ENCODE measurements around the gene RPP40. TPM values are rescaled to one million over a fixed set of nuclear protein-coding genes. Genes with fewer than 3 reads are reported as not detected.

RPP40 gene
- polyA plus RNA-seq, 2 of the 4 experiments (the other 2 are of a cell fraction) = 17.8 to 33.9 TPM

GRCh38 chr6:4986999-4987398, 16.8 kb downstream of the RPP40 start:
- H3K4me1 ChIP-seq = no peaks in the 10 kb centered on the region
- TF ChIP-seq SREBF2 (IDR thresholded peaks at IDR 0.05) = no peak
- TF ChIP-seq NPAS2 (CRISPR knock-in tag; IDR thresholded peaks at IDR 0.05; ENCODE audit: borderline replicate concordance) = no peak
- TF ChIP-seq, protein P1, sequence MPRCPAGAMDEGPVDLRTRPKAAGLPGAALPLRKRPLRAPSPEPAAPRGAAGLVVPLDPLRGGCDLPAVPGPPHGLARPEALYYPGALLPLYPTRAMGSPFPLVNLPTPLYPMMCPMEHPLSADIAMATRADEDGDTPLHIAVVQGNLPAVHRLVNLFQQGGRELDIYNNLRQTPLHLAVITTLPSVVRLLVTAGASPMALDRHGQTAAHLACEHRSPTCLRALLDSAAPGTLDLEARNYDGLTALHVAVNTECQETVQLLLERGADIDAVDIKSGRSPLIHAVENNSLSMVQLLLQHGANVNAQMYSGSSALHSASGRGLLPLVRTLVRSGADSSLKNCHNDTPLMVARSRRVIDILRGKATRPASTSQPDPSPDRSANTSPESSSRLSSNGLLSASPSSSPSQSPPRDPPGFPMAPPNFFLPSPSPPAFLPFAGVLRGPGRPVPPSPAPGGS (IDR thresholded peaks at IDR 0.05) = no peak
- TF ChIP-seq FOXS1 (CRISPR knock-in tag; IDR thresholded peaks at IDR 0.05) = no peak
- no peak for TF ChIP-seq MAFK (IDR thresholded peaks at IDR 0.05; ENCODE audit: partially characterized antibody)
- TF ChIP-seq ATOH8 (CRISPR knock-in tag; IDR thresholded peaks at IDR 0.05; ENCODE audit: low read depth) = no peak
- TF ChIP-seq, protein P2, sequence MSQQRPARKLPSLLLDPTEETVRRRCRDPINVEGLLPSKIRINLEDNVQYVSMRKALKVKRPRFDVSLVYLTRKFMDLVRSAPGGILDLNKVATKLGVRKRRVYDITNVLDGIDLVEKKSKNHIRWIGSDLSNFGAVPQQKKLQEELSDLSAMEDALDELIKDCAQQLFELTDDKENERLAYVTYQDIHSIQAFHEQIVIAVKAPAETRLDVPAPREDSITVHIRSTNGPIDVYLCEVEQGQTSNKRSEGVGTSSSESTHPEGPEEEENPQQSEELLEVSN (IDR thresholded peaks at IDR 0.05; ENCODE audit: borderline replicate concordance, low read depth) = no peak
- TF ChIP-seq CHD2 (IDR thresholded peaks at IDR 0.05; ENCODE audit: low read length, partially characterized antibody) = no peak
- no peak for TF ChIP-seq ZNF302 (CRISPR knock-in tag; IDR thresholded peaks at IDR 0.05)
- TF ChIP-seq PHF8 (IDR thresholded peaks at IDR 0.05; ENCODE audit: borderline replicate concordance, low read depth) = no peak
- TF ChIP-seq SMC3 (IDR thresholded peaks at IDR 0.05) = no peak
- TF ChIP-seq HES2 (IDR thresholded peaks at IDR 0.05) = no peak
- TF ChIP-seq MAX (IDR thresholded peaks at IDR 0.05) = no peak
- TF ChIP-seq FOSB (CRISPR knock-in tag; IDR thresholded peaks at IDR 0.05) = no peak
- TF ChIP-seq CEBPB (IDR thresholded peaks at IDR 0.05) = no peak
- TF ChIP-seq HOXB13 (CRISPR knock-in tag; IDR thresholded peaks at IDR 0.05; ENCODE audit: low read depth) = no peak
- no peak for TF ChIP-seq ZC3H11A (IDR thresholded peaks at IDR 0.05)
- no peak for TF ChIP-seq RFX5 (IDR thresholded peaks at IDR 0.05)
- TF ChIP-seq JUNB (IDR thresholded peaks at IDR 0.05) = no peak
- no peak for TF ChIP-seq BHLHE40 (IDR thresholded peaks at IDR 0.05; ENCODE audit: low read depth, low read length)
- DNase-seq (ENCODE audit: low read depth in 1 of 2, low spot score in 1 of 2) (no peak), ATAC-seq (no peak), FAIRE-seq (no peak)
- H3K27ac ChIP-seq = no peak overlapping the region
- CTCF ChIA-PET = no interaction called here
- H3K9me3 ChIP-seq = no peaks in the 10 kb centered on the region
- POLR2A ChIA-PET = no interaction called here
- H3K4me3 ChIP-seq = no peak overlapping the region
- H3K4me2 ChIP-seq = no peak overlapping the region
- 18% methylated on average over 2 of the region's 3 CpGs for WGBS (ENCODE audit: missing lambda C conversion rate)

- DNase-seq (ENCODE audit: low read depth in 1 of 2, low spot score in 1 of 2) = no peak
- WGBS (ENCODE audit: missing lambda C conversion rate) = 50% methylated on average over 5 of the region's 6 CpGs
- Histone ChIP-seq H3K4me3 (no peak overlapping the region), H3K9me3 (peaks cover 6% of the 10 kb centered on the region; the same call in 1 of the 3 replicates), H3K4me2 (no peak overlapping the region), H3K4me1 (no peaks in the 10 kb centered on the region), H3K27ac (no peak overlapping the region)
- FAIRE-seq = no peak
- ATAC-seq = no peak
- TF ChIP-seq FOXS1 (CRISPR knock-in tag; IDR thresholded peaks at IDR 0.05) (no peak), NPAS2 (CRISPR knock-in tag; IDR thresholded peaks at IDR 0.05; ENCODE audit: borderline replicate concordance) (no peak), EHF (CRISPR knock-in tag; IDR thresholded peaks at IDR 0.05) (no peak), SREBF2 (IDR thresholded peaks at IDR 0.05) (no peak), JUN (IDR thresholded peaks at IDR 0.05) (no peak), PHF8 (IDR thresholded peaks at IDR 0.05; ENCODE audit: borderline replicate concordance, low read depth) (no peak), GATA3 (IDR thresholded peaks at IDR 0.05; ENCODE audit: borderline replicate concordance) (no peak), RARB (CRISPR knock-in tag; IDR thresholded peaks at IDR 0.05) (no peak), MAX (IDR thresholded peaks at IDR 0.05) (no peak), RNF2 (IDR thresholded peaks at IDR 0.05; ENCODE audit: borderline replicate concordance, low read depth) (no peak), ATOH8 (CRISPR knock-in tag; IDR thresholded peaks at IDR 0.05; ENCODE audit: low read depth) (no peak), MAFK (IDR thresholded peaks at IDR 0.05; ENCODE audit: partially characterized antibody) (no peak), TP53 (CRISPR knock-in tag; IDR thresholded peaks at IDR 0.05) (no peak), BHLHE40 (IDR thresholded peaks at IDR 0.05; ENCODE audit: low read depth, low read length) (no peak), HDAC2 (IDR thresholded peaks at IDR 0.05) (no peak), RCOR1 (IDR thresholded peaks at IDR 0.05; ENCODE audit: low read depth, low read length) (no peak), HES2 (IDR thresholded peaks at IDR 0.05) (no peak), JUNB (IDR thresholded peaks at IDR 0.05) (no peak)
- TF ChIP-seq, protein P3, sequence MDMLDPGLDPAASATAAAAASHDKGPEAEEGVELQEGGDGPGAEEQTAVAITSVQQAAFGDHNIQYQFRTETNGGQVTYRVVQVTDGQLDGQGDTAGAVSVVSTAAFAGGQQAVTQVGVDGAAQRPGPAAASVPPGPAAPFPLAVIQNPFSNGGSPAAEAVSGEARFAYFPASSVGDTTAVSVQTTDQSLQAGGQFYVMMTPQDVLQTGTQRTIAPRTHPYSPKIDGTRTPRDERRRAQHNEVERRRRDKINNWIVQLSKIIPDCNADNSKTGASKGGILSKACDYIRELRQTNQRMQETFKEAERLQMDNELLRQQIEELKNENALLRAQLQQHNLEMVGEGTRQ (IDR thresholded peaks at IDR 0.05) = no peak
- TF ChIP-seq, protein P1 (IDR thresholded peaks at IDR 0.05) = no peak
- POLR2A ChIA-PET = no interaction called here
- CTCF ChIA-PET = interaction anchor here (2.8 kb wide), 1 partner anchor 16 kb away, joined by 7 read pairs; no protein-coding TSS in a partner anchor
Measured at GRCh38 chr6:4983322-4983721, 20.5 kb downstream of the RPP40 start.
